Measurements from ENCODE around the gene TLE4. TPM values are rescaled to one million over a fixed set of nuclear protein-coding genes. Genes with fewer than 3 reads are reported as not detected.

Gene TLE4
- total and polyA plus RNA-seq, 10 of the 15 experiments (the other 5 are each of a cell fraction or from before 2014, with no cell fraction given) = 5.3 to 53.3 (median 23.3) TPM

DNA sequence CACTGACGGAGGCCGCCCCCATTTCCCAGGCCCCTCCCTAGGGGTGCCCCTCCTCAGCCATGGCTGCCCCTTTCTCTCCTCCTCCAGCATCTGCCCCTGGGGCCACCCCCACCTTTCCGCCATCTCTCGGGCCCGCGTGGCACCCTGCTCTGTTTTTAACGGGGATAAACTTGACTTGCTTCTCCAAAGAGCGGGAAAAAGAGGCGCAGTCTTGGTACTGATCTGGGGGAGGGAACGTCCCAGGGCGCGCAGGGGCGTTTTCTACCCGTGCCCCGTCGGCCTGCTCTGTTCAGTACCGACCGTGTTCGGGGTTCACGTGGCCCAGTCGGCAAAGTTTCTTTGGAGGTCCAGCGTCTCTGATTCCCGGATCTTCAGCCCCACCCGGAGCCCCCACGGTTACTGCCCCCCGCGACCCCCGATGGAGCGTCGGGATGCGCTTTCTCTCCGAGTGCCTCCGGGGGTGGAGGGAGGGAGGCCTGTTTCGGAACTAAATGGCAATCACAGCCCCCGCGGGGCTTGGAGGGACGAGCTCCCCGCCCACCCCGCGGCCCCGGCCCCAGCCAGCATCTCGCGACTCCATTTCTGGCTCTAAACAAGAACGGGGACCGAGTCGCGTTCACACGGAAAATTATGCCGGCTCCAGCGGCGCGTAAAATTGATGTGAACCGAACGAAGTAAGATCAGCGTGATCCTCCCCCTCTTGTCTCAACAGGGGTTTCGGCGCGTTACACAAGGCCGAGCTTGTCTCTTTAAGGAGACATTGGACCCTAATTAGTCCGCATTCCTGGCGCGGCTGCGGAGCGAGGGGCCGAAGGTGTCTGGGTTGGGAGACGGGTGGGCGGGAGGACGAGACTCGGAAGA lies 1.1 kb upstream of the TLE4 start (continued):
- TF ChIP-seq, protein P1, sequence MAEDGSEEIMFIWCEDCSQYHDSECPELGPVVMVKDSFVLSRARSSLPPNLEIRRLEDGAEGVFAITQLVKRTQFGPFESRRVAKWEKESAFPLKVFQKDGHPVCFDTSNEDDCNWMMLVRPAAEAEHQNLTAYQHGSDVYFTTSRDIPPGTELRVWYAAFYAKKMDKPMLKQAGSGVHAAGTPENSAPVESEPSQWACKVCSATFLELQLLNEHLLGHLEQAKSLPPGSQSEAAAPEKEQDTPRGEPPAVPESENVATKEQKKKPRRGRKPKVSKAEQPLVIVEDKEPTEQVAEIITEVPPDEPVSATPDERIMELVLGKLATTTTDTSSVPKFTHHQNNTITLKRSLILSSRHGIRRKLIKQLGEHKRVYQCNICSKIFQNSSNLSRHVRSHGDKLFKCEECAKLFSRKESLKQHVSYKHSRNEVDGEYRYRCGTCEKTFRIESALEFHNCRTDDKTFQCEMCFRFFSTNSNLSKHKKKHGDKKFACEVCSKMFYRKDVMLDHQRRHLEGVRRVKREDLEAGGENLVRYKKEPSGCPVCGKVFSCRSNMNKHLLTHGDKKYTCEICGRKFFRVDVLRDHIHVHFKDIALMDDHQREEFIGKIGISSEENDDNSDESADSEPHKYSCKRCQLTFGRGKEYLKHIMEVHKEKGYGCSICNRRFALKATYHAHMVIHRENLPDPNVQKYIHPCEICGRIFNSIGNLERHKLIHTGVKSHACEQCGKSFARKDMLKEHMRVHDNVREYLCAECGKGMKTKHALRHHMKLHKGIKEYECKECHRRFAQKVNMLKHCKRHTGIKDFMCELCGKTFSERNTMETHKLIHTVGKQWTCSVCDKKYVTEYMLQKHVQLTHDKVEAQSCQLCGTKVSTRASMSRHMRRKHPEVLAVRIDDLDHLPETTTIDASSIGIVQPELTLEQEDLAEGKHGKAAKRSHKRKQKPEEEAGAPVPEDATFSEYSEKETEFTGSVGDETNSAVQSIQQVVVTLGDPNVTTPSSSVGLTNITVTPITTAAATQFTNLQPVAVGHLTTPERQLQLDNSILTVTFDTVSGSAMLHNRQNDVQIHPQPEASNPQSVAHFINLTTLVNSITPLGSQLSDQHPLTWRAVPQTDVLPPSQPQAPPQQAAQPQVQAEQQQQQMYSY (CRISPR knock-in tag; IDR thresholded peaks at IDR 0.05) = no peak
- TF ChIP-seq, protein P2, sequence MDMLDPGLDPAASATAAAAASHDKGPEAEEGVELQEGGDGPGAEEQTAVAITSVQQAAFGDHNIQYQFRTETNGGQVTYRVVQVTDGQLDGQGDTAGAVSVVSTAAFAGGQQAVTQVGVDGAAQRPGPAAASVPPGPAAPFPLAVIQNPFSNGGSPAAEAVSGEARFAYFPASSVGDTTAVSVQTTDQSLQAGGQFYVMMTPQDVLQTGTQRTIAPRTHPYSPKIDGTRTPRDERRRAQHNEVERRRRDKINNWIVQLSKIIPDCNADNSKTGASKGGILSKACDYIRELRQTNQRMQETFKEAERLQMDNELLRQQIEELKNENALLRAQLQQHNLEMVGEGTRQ (IDR thresholded peaks at IDR 0.05; ENCODE audit: borderline replicate concordance, low read depth, low read length) = no peak
- TF ChIP-seq RUNX3 (IDR thresholded peaks at IDR 0.05; ENCODE audit: low read length) (no peak), BMI1 (IDR thresholded peaks at IDR 0.05; ENCODE audit: borderline replicate concordance) (no peak), IKZF2 (IDR thresholded peaks at IDR 0.05) (no peak; a peak in 1 of 4 replicates), FOS (IDR thresholded peaks at IDR 0.05; ENCODE audit: borderline replicate concordance, extremely low read depth, insufficient read length) (no peak), JUNB (IDR thresholded peaks at IDR 0.05) (no peak), PAX8 (IDR thresholded peaks at IDR 0.05) (no peak), DPF2 (IDR thresholded peaks at IDR 0.05) (no peak), BHLHE40 (IDR thresholded peaks at IDR 0.05; ENCODE audit: borderline replicate concordance in 1 of 2, low read depth in 2 of 2, low read length in 1 of 2) (peak in 1 of 2 experiments; percentile 38; a peak in 1 of 4 replicates), ZNF274 (IDR thresholded peaks at IDR 0.05; ENCODE audit: insufficient read depth, insufficient read length) (no peak), ZNF622 (IDR thresholded peaks at IDR 0.05) (no peak), BRCA1 (IDR thresholded peaks at IDR 0.05; ENCODE audit: low read depth, low read length) (no peak), CBFB (IDR thresholded peaks at IDR 0.05; ENCODE audit: low read depth) (no peak), FOXK2 (IDR thresholded peaks at IDR 0.05) (no peak), EED (IDR thresholded peaks at IDR 0.05; ENCODE audit: low read depth) (no peak; the same call in 1 of the 2 replicates), ZNF384 (IDR thresholded peaks at IDR 0.05; ENCODE audit: borderline replicate concordance, low read depth, low read length) (no peak), CREM (IDR thresholded peaks at IDR 0.05; ENCODE audit: low read depth) (no peak), RELA (IDR thresholded peaks at IDR 0.05; ENCODE audit: borderline replicate concordance, partially characterized antibody) (no peak), IRF4 (IDR thresholded peaks at IDR 0.05; ENCODE audit: low read depth, low read length) (no peak), POU2F2 (IDR thresholded peaks at IDR 0.05; ENCODE audit: borderline replicate concordance, low read depth, low read length) (0 out of 3 replicates have a peak, but pooled peaks have one; percentile 23), ASH2L (IDR thresholded peaks at IDR 0.05; ENCODE audit: borderline replicate concordance, low read depth) (no peak)
- TF ChIP-seq, protein P3, sequence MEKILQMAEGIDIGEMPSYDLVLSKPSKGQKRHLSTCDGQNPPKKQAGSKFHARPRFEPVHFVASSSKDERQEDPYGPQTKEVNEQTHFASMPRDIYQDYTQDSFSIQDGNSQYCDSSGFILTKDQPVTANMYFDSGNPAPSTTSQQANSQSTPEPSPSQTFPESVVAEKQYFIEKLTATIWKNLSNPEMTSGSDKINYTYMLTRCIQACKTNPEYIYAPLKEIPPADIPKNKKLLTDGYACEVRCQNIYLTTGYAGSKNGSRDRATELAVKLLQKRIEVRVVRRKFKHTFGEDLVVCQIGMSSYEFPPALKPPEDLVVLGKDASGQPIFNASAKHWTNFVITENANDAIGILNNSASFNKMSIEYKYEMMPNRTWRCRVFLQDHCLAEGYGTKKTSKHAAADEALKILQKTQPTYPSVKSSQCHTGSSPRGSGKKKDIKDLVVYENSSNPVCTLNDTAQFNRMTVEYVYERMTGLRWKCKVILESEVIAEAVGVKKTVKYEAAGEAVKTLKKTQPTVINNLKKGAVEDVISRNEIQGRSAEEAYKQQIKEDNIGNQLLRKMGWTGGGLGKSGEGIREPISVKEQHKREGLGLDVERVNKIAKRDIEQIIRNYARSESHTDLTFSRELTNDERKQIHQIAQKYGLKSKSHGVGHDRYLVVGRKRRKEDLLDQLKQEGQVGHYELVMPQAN (conservative IDR thresholded peaks at IDR 0.05) = 0 out of 2 replicates have a peak, but pooled peaks have one; percentile 35
